Mononuclear cell (primary cell): ENCODE measurements around the gene GPS2. TPM values are rescaled to one million over a fixed set of nuclear protein-coding genes. Genes with fewer than 3 reads are reported as not detected.

Experiments
- H3K27me3 ChIP-seq: 2 replicates; pipeline ENCODE4 v1.6.0; 2011; ENCODE audit warnings: low read length, control low read depth; ENCODE audit not compliant: insufficient read depth
- H3K4me1 ChIP-seq: 2 replicates; pipeline ENCODE4 v1.5.1; 2011; ENCODE audit warnings: mild to moderate bottlenecking, low read length, control low read depth; ENCODE audit not compliant: insufficient read depth
- H3K4me3 ChIP-seq: 2 replicates; pipeline ENCODE4 v1.5.1; 2011; ENCODE audit warnings: mild to moderate bottlenecking, low read length, moderate library complexity
- H3K9me3 ChIP-seq: 2 replicates; pipeline ENCODE4 v1.5.1; 2011; ENCODE audit warnings: low read depth, mild to moderate bottlenecking, control low read depth, low read length
- total RNA-seq: library from RNA; depleted of rRNA; stranded (reverse); fragments of >200 nt; gene quantifications from one replicate; pipeline ENCODE4 v1.2.3, GENCODE V29; 2012

Gene GPS2
- total RNA-seq, 1 donor: 65.9 TPM

GRCh38 chr17:7313890-7314718 lies 1.1 kb downstream of the GPS2 start:
- Histone ChIP-seq H3K27me3 (no peaks in the 10 kb centered on the region), H3K9me3 (no peaks in the 10 kb centered on the region), H3K4me3 (peak overlapping the region; percentile 76), H3K4me1 (peaks cover 61% of the 10 kb centered on the region)

DNA sequence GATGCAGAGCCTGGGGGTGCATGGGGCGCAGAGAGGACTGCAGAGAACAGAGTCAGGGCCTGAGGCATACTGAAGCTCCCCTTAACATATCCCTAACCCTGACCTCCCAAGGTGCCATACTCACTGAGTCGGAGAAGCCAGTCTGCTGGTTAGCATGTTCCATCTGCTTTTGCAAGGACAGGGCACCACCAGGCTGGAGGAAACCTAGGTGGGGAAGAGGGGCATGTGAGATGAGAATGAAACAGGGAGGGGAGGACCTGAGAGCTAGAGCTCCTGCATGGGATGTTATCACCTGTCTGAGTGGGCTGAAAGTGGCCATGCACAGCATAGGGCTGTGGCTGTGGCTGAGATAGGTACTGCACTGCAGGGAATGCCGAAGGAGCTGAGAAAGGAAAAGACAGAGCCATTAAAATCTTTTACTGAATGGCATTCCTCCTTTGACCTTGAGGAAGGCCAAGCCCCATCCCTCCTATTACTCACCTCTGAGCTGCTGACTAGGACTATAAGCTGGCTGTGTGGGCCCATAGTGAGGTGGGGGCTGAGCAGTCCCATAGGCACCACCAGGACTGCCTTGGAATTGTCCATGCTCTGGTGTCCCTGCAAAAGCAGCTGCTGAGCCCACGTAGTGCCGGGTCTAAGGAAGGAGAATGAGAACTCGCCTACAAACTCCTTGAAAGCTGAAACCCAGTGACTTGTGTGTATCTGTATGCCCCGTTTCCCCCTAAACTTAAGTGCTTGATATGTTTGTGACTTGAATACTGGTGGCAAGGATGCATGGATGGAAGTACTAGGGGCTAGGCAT lies 1.9 kb downstream of the GPS2 start:
- H3K27me3 ChIP-seq: no peaks in the 10 kb centered on the region
- no peak overlapping the region for H3K4me3 ChIP-seq
- H3K9me3 ChIP-seq: no peaks in the 10 kb centered on the region
- H3K4me1 ChIP-seq: peaks cover 68% of the 10 kb centered on the region

GRCh38 chr17:7312432-7313087 lies 2.6 kb downstream of the GPS2 start:
- no peak overlapping the region for H3K4me3 ChIP-seq
- H3K27me3 ChIP-seq: no peaks in the 10 kb centered on the region
- no peaks in the 10 kb centered on the region for H3K9me3 ChIP-seq
- H3K4me1 ChIP-seq: peaks cover 68% of the 10 kb centered on the region

GRCh38 chr17:7311110-7311705 lies 4.0 kb downstream of the GPS2 start:
- Histone ChIP-seq H3K9me3 (no peaks in the 10 kb centered on the region), H3K4me3 (no peak overlapping the region), H3K4me1 (peaks cover 72% of the 10 kb centered on the region)

DNA sequence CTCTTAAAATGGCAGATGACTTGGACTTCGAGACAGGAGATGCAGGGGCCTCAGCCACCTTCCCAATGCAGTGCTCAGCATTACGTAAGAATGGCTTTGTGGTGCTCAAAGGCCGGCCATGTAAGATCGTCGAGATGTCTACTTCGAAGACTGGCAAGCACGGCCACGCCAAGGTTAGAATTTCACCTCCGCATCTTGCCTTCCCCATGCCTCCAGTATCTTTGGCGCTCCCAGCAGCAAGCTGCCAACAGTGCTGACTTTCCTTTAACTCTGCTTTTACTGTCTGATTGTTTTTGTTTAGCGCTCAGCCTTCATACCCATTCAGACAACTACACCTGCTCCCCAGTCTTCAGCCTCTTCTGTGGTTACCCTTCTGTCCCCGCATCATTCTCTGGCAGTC lies 5.5 kb downstream of the GPS2 start:
- no peaks in the 10 kb centered on the region for H3K9me3 ChIP-seq
- H3K27me3 ChIP-seq: no peaks in the 10 kb centered on the region
- H3K4me1 ChIP-seq: peaks cover 64% of the 10 kb centered on the region
- H3K4me3 ChIP-seq: no peak overlapping the region

More at GRCh38 chr17:7311110-7311705, 4.0 kb downstream of the GPS2 start:
- H3K27me3 ChIP-seq: no peaks in the 10 kb centered on the region

- Histone ChIP-seq H3K4me1 (peaks cover 56% of the 10 kb centered on the region), H3K27me3 (no peaks in the 10 kb centered on the region), H3K9me3 (no peaks in the 10 kb centered on the region), H3K4me3 (peak overlapping the region; percentile 97)
Observed at GRCh38 chr17:7308625-7309433, 6.3 kb downstream of the GPS2 start.

DNA sequence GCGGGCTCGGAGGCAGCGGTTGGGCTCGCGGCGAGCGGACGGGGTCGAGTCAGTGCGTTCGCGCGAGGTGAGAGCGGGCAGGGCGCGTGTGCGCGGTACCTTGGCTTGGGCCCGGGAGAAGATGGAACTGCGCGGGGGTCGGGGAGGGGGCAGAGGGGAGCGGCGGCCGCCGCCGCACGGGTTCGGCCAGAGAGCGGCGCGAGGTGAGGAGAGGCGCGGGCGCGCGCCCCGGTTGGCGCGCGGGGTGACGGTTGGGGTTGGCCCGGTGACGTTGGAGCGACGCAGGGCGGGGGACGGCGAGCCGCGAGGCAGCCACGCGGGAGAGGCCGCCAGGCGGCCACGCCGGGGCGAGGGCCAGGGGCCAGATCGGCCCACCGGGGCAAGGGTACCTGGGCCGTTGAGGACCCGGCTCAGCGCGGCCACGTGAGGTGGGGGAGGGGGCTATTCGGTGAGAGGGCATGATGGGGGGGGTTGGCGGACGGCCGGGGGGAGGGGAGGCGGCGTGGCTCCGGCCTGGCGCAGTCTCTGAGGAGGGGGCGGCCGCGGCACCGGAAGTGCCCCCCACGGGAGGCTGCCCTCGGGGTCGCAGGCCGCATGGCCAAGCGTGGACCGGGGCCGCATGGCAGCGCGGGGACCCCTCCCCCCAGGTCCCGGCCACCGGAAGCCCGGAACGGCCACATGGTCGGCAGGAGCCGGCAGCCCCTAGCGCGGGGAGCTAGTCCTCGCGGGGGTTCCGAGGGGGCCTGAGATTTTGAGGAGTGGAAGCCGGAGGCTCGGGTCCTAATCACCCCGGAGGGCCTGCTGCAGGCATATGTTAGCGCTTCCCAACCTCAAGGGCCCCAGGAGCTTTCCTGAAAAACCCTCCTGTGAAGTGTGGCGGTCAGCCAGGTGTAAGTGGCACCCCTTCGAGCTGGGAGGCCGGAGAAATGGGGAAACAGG lies 7.2 kb downstream of the GPS2 start:
- H3K4me1 ChIP-seq: peaks cover 47% of the 10 kb centered on the region
- no peaks in the 10 kb centered on the region for H3K9me3 ChIP-seq
- H3K27me3 ChIP-seq: no peaks in the 10 kb centered on the region
- peak overlapping the region; percentile 97 for H3K4me3 ChIP-seq

- H3K4me3 ChIP-seq: peak within 1 kb of the TSS; percentile 97
- H3K4me1 ChIP-seq: peaks cover 40% of the 10 kb centered on the region
- no peaks in the 10 kb centered on the region for H3K27me3 ChIP-seq
- H3K9me3 ChIP-seq: no peaks in the 10 kb centered on the region
Observed at GRCh38 chr17:7306911-7307685, 8.1 kb downstream of the GPS2 start, which contains the start of gene EIF5A. EIF5A (plus strand) TSS chr17:7307628; CDS start chr17:7309636, 2,008 bp downstream.

GRCh38 chr17:7304179-7304578 lies 11.0 kb downstream of the GPS2 start:
- no peaks in the 10 kb centered on the region for H3K27me3 ChIP-seq
- H3K4me1 ChIP-seq: peaks cover 16% of the 10 kb centered on the region
- H3K4me3 ChIP-seq: no peak overlapping the region
- H3K9me3 ChIP-seq: no peaks in the 10 kb centered on the region

- no peak overlapping the region for H3K4me3 ChIP-seq
Observed at GRCh38 chr17:7296189-7296861, 18.8 kb downstream of the GPS2 start.

DNA sequence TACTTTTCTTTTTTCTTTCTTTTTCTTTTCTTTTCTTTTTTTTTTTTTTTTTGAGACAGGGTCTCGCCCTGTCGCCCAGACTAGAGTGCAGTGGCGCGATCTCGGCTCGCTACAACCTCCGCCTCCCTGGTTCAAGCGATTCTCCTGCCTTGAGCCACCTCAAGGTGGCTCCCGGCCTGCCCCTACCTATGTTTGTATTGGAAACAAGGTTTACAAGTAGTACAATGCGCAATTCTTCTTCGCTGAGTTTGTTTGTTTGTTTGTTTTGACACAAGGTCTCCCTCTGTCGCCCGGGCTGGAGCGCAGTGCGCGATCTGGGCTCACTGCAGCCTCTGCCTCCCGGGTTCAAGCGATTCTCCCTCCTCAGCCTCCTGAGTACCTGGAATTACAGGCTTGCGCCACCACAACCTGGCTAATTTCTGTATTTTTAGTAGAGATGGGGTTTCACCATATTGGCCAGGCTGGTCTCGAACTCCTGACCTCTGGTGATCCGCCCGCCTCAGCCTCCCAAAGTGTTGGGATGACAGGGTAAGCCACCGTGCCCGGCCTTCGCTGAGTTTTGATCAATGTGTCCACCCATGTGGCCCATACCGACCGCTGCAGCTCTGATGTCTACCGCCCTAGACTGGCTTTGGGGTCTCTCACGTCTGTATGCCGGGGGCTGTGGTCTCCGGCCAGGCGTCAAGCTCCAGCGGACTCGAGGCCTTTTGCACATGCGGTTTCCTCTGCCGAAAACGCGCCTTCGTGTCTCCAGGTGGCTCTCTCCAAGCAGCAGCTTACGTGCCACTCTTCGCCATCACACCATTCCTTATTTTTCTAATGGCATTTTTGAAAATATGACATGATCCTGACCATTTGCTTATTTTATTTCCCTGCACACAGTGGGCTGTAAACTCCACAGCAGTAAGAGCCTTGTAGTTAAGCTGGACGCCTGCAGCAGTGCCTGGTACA lies 19.7 kb downstream of the GPS2 start:
- H3K27me3 ChIP-seq: peaks cover 31% of the 10 kb centered on the region
- H3K4me3 ChIP-seq: no peak overlapping the region

More at GRCh38 chr17:7296189-7296861, 18.8 kb downstream of the GPS2 start:
- peaks cover 26% of the 10 kb centered on the region for H3K4me1 ChIP-seq
- H3K27me3 ChIP-seq: peaks cover 31% of the 10 kb centered on the region
- no peaks in the 10 kb centered on the region for H3K9me3 ChIP-seq

More for the DNA sequence above, 19.7 kb downstream of the GPS2 start:
- no peaks in the 10 kb centered on the region for H3K9me3 ChIP-seq
- peaks cover 26% of the 10 kb centered on the region for H3K4me1 ChIP-seq
